Renal pelvis (tissue), 4 donors: ENCODE results near the gene KLHL41. TPM values are rescaled to one million over a fixed set of nuclear protein-coding genes. Genes with fewer than 3 reads are reported as not detected.
"Not testable (repeated sequence)": the region's sequence is repeated elsewhere in the genome, so short reads cannot be mapped to it uniquely, and the experiment has no call there.

Experiments used
- DNase-seq: peaks from one replicate; pipeline ENCODE4 v3.0.0-alpha.2; 2013
- polyA plus RNA-seq, 3 donors: library from polyadenylated mRNA; unstranded; fragments of 120-200 nt; gene quantifications; one replicate each; pipeline ENCODE4 v1.2.1, GENCODE V29; 2013; ENCODE audit not compliant: insufficient read length in 3 of 3

Gene KLHL41
- polyA plus RNA-seq, 3 donors = 1.6 to 3.2 (median 2.3) TPM

DNA sequence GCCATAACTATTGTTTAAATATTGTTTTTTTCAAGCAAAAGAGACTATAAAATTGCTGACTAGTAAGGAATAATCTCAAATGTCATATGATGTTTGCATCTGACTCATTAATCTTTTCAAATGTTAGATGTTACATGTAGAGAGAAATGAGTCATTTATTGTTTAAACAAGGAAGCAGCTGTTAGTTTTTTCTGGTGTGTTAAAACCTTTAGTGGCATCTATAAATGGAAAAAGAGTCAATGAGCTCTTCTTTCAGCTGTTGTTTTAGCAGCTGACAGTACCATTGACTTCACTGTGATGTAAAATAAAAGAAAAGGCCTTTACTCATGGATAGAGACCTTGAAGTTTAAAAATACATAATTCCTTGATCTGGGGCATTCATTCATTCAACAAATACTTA is 1.8 kb upstream of the KLHL41 start:
- no peak for DNase-seq

DNA sequence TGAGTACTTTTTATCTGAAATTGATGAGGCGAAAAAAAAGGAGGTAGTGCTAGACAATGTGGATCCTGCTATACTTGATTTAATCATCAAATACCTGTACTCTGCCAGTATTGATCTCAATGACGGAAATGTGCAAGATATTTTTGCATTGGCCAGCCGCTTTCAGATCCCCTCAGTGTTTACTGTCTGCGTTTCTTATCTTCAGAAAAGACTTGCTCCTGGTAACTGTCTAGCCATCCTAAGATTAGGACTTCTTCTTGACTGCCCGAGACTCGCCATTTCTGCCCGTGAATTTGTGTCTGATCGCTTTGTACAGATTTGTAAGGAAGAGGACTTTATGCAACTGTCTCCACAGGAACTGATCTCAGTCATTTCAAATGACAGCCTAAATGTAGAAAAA is 453 bp downstream of the KLHL41 start:
- no peak for DNase-seq

DNA sequence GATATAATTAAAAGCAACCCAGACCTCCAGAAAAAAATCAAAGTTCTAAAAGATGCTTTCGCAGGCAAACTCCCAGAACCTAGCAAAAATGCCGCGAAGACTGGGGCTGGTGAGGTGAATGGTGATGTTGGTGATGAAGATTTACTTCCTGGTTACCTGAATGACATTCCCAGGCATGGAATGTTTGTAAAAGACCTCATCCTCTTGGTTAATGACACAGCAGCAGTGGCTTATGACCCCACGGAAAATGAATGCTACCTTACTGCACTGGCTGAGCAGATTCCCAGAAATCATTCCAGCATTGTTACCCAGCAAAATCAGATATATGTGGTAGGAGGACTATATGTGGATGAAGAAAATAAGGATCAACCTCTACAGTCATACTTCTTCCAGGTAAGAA is 994 bp downstream of the KLHL41 start:
- DNase-seq = no peak

GRCh38 chr2:169511818-169512217 is 2.3 kb downstream of the KLHL41 start:
- no peak for DNase-seq

DNA sequence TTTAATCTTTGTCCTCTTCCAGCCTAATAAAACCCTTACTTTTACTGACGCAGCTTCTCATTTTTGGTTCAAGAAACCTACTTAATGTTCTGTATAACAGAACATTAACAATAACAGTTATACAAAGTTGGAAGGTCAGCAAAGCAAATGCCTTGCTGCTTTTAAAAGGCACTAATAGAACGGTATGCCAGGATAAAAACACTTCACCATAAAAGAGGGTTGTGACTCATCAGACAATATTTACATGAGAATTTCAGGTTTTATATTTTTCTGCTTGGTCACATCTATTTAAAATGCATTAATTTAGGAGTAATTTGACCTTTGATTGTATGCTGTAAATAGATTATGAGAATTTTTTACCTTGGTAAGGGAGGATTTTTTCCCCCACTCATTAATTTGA is 3.0 kb downstream of the KLHL41 start:
- DNase-seq = no peak

GRCh38 chr2:169513094-169513493 is 3.6 kb downstream of the KLHL41 start:
- no peak for DNase-seq

DNA sequence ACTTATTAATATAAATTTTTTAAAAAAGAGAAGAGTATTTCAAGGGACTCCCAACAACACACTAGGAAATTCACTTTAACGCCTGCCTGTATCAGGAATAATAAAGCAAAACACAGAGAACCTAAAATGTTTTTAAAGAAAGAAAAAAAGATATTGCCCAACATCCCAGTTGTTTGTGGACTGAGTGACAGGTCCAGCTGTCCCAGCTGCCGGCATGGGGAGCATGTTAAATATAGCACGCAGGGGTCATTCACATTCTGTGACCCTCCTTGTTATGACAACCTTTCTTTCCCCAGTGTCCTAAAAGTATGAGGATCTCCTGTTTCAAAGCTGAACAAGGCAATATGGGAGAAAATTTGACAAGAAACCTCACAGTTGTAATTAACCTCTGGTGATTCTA is 4.4 kb downstream of the KLHL41 start:
- DNase-seq = no peak

GRCh38 chr2:169514758-169515157 is 5.3 kb downstream of the KLHL41 start:
- DNase-seq = not testable (repeated sequence)

- DNase-seq = not testable (repeated sequence)
Observed at GRCh38 chr2:169516488-169516995, 7.0 kb downstream of the KLHL41 start.

- no peak for DNase-seq
Observed at GRCh38 chr2:169520896-169521295, 11.4 kb downstream of the KLHL41 start.

DNA sequence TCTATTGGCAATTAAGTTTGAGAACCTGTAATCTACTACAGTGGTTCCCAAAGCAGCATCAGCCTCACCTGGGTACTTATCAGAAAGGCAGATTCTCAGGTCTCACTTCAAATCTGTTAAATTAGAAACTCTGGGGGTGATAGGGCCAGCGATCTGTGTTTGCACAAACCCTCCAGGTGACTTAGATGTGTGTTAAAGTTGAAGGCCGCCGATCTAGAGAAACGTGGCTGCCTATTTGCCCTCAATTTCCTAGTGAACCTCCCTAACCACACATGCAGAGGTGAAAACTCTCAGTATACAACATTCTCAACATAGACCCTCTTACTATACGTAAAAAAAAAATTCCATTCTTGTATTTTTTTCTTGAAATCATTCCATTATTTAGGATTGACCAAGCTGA is 14.2 kb downstream of the KLHL41 start:
- DNase-seq = no peak

DNA sequence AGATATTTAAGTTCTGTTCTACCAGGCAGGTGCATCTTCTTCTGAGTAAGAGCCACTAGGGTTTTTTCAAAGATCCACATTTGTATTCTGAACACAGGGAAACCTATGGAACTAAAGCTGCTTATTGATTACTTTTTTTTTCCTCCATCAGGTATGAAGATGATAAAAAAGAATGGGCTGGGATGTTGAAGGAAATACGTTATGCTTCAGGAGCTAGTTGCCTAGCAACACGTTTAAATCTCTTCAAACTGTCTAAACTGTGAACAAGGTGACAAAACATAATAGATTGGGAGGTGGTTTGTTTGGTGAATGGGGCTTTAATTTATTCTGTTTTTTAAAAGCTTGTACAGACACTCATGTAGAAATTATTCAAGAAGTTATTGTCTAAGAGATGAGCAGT is 15.9 kb downstream of the KLHL41 start:
- DNase-seq = no peak

DNA sequence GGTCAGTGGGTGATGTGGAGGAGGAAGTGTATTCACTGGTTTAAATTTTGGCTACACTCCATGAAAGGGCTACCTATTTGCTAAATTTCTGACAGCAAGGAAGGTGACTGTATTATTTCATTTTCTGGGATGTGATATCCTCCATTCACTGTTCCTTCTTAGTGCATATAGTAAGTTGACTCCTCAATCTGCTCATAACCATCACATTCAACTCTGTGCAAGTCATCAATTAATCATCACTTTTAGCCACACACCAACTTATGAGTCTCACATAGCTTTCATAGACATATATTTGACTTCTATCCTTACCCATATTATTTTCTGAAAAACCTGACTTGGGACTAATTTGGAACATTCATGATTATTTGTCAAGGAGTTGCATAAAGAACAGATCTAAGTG is 16.9 kb downstream of the KLHL41 start:
- DNase-seq = no peak

- DNase-seq = peak; percentile 9
Observed at GRCh38 chr2:169528271-169528701, 18.8 kb downstream of the KLHL41 start.

GRCh38 chr2:169539460-169539859 is 30.0 kb downstream of the KLHL41 start:
- DNase-seq = not testable (repeated sequence)

- DNase-seq = no peak
Observed at GRCh38 chr2:169540146-169540545, 30.6 kb downstream of the KLHL41 start.

- no peak for DNase-seq
Observed at GRCh38 chr2:169542433-169542832, 32.9 kb downstream of the KLHL41 start.

- no peak for DNase-seq
Observed at GRCh38 chr2:169546756-169547155, 37.3 kb downstream of the KLHL41 start.

- DNase-seq = no peak
Observed at GRCh38 chr2:169561364-169561763, 51.9 kb downstream of the KLHL41 start.

DNA sequence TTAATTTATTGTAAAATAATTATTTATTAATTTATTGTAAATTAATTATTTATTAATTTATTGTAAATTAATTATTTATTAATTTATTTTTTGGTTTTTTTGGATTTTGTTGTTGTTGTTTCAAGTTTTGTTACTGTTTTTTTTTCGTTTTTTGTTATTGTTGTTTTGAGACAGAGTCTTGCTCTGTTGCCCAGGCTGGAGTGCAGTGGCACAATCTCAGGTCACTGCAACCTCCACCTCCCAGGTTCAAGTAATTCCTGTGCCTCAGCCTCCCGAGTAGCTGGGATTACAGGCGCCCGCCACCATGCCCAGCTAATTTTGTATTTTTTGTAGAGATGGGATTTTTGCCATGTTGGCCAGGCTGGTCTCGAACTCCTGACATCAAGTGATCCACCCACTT is 52.6 kb downstream of the KLHL41 start:
- not testable (repeated sequence) for DNase-seq

GRCh38 chr2:169562519-169562918 is 53.0 kb downstream of the KLHL41 start:
- DNase-seq = no peak

GRCh38 chr2:169565686-169566085 is 56.2 kb downstream of the KLHL41 start:
- DNase-seq = no peak

GRCh38 chr2:169569948-169570347 is 60.4 kb downstream of the KLHL41 start:
- DNase-seq = no peak

GRCh38 chr2:169570752-169571151 is 61.2 kb downstream of the KLHL41 start:
- not testable (repeated sequence) for DNase-seq

GRCh38 chr2:169571571-169571970 is 62.1 kb downstream of the KLHL41 start:
- DNase-seq = no peak
